ENCODE data around the gene SCUBE1.

DNA sequence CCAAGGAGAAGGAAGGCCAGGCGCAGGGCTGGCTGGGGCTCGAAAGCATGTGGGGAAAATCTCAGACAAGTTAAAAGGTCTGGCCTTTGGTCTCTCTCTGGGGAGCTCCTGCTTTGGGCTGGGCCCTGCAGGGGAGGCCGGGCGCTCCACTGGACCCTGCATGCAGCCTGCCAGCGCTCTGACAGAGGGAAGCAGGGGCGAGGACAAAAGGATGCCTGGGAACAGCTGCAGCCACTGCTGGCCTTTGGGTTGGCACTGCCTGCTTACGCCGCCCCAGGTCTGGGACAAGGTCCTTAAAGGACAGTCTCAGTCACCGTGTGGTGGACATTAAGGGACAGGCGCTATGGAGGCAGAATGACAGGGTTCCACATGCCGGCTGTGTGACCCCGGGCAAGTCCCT, 99.8 kb downstream of the SCUBE1 start:
- TF ChIP-seq, protein P1, sequence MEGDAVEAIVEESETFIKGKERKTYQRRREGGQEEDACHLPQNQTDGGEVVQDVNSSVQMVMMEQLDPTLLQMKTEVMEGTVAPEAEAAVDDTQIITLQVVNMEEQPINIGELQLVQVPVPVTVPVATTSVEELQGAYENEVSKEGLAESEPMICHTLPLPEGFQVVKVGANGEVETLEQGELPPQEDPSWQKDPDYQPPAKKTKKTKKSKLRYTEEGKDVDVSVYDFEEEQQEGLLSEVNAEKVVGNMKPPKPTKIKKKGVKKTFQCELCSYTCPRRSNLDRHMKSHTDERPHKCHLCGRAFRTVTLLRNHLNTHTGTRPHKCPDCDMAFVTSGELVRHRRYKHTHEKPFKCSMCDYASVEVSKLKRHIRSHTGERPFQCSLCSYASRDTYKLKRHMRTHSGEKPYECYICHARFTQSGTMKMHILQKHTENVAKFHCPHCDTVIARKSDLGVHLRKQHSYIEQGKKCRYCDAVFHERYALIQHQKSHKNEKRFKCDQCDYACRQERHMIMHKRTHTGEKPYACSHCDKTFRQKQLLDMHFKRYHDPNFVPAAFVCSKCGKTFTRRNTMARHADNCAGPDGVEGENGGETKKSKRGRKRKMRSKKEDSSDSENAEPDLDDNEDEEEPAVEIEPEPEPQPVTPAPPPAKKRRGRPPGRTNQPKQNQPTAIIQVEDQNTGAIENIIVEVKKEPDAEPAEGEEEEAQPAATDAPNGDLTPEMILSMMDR (IDR thresholded peaks at IDR 0.05), result no peak
- TF ChIP-seq POLR2A (IDR thresholded peaks at IDR 0.05), result no peak
- no peak for TF ChIP-seq EP300 (IDR thresholded peaks at IDR 0.05)
